HT1080 (cell line): ENCODE results near the gene GSN. TPM values are rescaled to one million over a fixed set of nuclear protein-coding genes. Genes with fewer than 3 reads are reported as not detected.

ENCODE experiments used
- DNase-seq: peaks from one replicate; pipeline ENCODE4 v3.0.0-alpha.2; 2015; ENCODE audit warnings: low read depth
- polyA plus RNA-seq, 2 experiments: library from polyadenylated mRNA; depleted of rRNA; stranded (reverse); fragments of >200 nt; gene quantifications; 2 replicates each; pipeline ENCODE4 v1.2.3, GENCODE V29; 2015
- total RNA-seq: library from RNA; depleted of rRNA; stranded (reverse); fragments of >200 nt; shearing (Covaris generic); gene quantifications from 2 replicates; pipeline ENCODE4 v1.2.3, GENCODE V29; 2014; rRNA removed

GSN gene
- 66.5 and 75.8 TPM in 2 replicates for total RNA-seq
- 84.6 and 86.6 TPM in 2 replicates for polyA plus RNA-seq (2015; cell fraction: cytosol; rRNA removed)
- 263 and 282 TPM in 2 replicates for polyA plus RNA-seq (2015; cell fraction: nucleus; rRNA removed)

DNA sequence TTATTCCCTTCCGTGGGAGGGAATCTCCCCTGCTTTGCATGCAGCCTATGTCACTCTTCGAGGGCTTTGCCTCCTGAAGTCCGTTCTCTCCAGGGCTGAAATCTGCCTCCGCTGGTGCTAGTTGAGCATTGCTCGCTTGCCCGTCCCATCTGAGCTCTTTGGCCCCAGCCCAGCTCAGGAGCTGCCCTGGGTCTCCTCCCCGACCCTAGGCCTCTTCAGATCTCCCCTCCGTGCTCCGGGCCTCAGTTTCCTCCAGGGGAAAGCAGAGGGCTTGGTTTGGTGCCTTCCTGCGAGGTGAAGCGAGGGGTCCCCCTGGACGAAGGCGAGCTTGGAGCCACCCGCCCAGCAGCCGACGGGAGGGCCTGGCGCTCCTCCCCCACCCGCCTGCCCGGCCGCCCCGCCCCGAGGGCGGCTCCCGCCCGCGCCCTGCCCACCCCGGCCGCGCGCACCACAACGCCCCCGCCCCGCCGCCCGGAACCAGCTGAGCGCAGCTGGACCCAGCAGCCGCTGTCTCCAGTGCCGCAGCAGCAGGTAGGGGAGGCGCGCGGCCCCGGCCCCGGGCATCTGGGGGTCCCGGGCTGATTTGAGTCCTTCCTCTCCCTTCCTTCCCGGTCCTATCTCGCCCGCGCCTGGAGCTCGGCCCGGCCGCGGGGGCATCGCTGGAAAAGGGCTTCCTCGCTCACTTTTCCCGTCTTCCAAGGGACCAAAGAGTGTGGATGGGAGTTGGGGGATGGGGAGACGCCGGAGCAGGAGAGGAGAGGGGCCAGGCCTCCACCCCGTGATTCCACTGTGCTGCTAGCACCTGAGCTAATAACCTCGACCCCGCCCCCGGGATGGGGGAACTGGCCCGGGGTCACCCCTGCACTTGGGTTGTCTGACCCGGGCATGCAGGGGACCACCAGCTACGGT lies at the start of gene GSN:
Gene GSN, plus strand, starts transcription at position 474 of the 909 bp plus-strand sequence. CDS start 33,810 bp downstream, outside the sequence.
- DNase-seq, result peak; percentile 52

GRCh38 chr9:121218357-121219027 lies 49.5 kb upstream of the GSN start:
- peak; percentile 66 for DNase-seq

- no peak for DNase-seq
Measured at GRCh38 chr9:121219530-121219929, 48.4 kb upstream of the GSN start.

DNA sequence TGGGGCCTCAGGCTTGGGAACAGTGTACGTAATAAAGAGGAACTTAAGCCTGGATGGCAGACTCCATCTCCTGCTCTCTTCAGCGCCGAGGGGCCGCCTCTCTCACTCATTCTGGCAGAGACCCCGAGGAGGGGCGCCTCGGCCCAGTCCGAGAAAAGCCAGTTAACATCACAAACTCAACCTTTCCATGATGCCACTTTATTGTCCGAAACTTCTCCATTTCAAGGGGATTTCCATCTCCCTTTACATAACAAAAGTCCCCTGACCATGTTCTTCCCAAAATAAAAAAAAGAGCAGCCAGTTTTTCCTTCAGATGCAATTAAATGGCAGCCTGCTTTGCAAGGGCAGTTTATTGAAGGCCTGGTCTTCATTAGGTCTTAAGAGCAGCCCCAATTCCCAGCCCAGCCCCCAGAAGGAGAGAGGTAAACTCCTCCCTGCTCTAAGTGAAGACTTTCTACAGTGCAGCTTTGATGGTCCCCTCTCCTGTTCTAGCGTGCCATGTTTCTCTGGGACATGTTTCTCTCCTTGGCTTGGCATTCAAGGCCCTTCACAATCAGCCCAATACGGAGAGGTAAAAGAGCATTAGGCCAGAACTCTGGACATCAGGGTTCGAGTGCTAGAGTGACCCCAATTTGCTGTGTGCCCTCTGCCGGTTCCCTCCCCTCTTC lies 46.8 kb upstream of the GSN start:
- no peak for DNase-seq

- no peak for DNase-seq
Measured at GRCh38 chr9:121221664-121222055, 46.3 kb upstream of the GSN start.

DNA sequence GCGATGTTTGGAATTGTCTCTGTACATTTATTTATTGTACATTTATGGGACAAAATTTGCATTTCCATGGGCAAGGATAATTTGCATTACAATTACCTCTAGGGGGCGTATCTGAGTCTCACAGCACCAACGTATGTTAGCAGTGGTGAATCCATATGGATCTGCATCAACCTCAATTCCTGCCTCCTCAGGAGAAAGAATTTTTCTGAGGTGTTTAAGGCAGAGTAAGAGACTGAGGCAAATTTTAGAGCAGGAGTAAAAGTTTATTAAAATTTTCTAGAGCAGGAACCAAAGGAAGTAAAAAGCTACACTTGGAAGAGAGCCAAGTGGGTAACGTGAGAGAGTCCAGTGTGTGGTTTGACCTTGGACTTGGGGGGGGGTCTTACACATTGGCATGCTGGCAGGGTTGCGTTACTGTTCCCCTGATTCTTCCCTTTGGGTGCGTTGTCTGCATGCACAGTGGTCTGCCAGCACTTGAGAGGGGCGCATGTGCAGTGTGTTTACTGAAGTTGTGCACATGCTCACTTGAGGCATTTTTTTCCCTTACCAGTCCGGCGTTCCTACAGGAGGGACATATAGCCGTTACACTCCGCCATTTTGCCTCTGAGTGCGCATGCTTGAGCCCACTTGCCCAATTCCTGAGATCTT lies 45.3 kb upstream of the GSN start:
- peak; percentile 38 for DNase-seq

- no peak for DNase-seq
Measured at GRCh38 chr9:121225240-121225639, 42.7 kb upstream of the GSN start.

DNA sequence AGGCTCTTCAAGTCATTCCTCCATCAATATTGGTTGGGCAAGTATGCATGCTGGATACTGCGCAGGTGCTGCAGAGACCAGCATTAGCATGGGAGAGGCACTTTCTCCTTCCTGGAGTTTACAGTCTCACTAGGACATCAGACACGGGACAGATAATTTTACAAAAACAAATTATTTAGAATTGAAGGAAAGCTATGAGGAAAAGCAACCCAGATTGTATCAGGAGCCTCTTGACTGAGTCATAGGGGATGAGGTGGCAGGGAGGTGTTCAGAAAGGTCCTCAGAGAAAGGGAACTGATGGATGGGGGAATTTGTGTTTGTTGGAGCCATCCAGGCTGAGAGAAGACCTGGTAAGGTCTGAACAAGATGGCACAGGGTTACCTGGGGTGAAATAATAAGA lies 41.8 kb upstream of the GSN start:
- DNase-seq, result peak; percentile 60

DNA sequence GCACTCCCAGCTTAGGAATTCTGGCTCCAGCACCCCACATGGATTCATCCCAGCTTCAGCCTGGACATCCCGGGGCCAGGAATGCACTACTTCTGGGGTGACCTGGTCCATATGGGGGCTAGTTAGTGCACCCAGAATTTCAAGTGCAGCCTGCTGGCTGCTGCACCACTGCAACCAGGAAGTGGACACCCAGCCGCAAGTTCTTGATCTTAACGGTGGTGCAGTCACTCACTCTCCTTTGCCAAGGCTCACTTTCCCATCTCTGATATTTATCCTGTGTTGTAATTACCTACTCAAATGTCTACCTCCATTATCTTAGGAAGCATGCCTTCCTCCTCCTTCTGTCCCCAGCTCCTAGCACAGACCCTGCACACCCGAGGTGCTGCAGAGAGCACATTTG lies 40.1 kb upstream of the GSN start:
- no peak for DNase-seq

GRCh38 chr9:121230256-121230655 lies 37.7 kb upstream of the GSN start:
- no peak for DNase-seq

DNA sequence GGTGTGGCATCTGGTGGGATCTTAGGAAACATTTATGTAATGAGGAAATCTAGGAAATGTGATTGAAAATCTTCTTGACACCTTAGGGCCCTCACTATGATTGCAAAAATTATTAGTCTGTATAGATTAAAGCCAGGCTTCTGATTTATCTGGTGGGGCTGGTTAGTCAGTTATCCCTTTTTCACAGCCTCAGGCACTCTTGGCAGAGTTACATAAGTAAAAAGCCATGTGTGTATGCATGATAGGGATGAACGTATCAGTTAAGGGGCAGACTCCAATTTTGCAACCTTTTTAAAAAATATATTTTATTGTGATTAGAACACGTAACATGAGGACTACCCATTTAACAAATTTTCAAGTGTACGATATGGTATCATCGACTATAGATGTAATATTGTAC lies 35.7 kb upstream of the GSN start:
- DNase-seq, result no peak

GRCh38 chr9:121233906-121234831 lies 33.8 kb upstream of the GSN start:
- peak; percentile 93 for DNase-seq

GRCh38 chr9:121234832-121235161 lies 33.2 kb upstream of the GSN start:
- no peak for DNase-seq

GRCh38 chr9:121235512-121235911 lies 32.5 kb upstream of the GSN start:
- no peak for DNase-seq

- DNase-seq, result no peak
Measured at GRCh38 chr9:121237916-121238315, 30.0 kb upstream of the GSN start.

DNA sequence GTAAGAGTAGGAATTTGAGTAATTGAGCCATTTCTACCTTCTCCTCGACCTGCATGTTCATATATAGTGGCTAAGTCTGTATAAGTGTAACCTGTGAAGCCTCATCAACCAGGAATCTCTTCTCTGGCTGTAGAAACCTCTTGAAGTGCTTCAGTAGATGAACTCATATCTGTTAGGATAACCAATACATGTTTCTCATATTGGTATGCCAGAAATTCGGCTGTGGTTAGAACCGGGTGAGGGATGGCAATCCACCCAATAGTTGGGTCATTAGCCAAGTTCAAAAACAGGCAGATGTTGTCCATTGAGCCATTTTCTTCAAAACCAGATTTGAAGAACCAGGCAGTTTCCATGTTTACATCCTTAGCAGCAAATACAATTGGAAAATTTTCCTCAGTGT lies 28.9 kb upstream of the GSN start:
- no peak for DNase-seq

DNA sequence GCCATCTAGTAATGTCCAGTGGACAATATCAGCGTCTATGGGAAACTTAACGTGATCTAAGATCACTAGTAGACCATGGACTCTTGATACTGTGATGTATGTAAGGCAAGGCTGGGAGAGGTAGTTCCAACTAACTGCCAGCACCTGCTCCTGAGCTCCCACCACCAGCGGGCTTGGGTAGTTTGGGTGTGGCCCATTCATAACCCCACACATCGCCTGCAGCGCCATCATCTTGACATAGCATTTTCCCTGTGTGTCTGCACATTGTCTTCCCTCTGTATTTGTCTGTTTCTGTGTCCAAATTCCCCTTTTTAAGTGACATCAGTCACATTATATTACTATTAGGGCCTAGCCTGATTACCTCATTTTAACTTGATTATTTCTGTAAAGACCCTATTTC lies 28.1 kb upstream of the GSN start:
- no peak for DNase-seq

DNA sequence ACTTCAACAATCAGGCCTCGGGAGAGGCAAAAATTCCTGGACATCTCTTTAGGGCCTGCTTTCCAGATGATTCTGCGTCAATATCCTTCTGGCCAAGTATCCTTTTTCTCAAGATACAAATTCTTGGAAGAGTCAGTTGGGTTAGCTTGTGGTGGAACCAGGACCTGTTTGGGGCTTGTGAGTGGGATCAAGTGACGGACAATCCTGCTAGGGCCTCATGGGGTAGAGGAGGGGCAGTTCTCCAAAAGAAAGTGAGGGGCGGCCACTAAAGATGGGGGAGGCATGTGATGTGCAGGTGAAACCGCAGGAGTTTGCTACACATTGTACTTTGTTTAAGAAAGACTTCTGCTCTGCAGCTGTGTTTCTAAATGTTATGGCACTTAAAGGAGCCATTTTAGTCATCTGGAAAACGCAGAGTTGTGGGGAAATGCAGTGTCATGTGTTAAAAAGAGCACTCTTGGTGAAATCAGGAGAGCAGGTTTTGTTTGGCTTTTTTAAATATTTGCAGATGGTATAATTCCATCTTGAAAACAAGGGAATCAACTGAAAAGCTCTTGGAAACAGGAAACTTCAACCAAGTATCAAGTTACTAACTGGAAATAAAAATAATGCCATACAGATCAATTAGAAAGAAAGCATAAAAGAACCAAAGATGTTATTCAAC lies 27.4 kb upstream of the GSN start:
- DNase-seq, result no peak

DNA sequence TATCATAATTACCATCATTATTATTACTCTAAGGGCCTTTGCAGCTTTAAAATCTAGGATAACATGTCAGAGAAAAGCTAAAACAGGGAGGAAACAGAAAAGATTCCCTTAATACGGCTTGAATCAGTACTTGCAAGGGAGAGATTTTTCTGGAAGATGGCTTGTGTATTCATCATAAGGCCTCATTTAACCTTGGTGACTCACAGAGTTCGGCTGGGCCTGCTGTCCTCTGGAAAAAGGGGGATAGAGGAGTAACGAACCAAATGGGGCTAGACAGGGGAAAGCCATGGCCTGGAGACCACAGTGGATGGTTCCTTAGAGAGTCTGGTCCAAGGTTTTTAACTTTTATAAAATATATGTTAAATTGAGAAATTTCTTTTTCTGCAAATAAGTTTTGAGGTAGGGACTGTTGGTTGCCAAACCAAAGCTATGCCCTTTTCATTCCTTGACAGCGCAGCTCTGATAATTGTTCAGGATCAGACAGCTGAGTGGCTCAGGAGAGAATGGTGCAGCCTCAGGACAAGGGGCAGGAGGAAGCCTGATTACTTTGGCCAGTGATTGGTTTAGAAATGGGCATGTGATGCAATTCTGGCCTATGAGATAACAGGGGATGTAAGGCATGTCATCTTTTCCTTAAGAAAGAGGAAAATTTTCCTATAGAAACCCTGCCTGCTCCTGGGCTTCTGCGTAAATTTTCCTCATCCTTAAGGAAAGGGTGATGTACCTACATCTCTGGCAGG lies 25.6 kb upstream of the GSN start:
- peak; percentile 33 for DNase-seq
